Ishikawa (cell line): ENCODE results near the gene ELOVL3.

ENCODE experiments used
- CEBPB ChIP-seq: IDR thresholded peaks from 2 replicates; pipeline ENCODE4 v1.6.1; 2012
- CREB1 ChIP-seq: IDR thresholded peaks from 2 replicates; pipeline ENCODE4 v1.6.1; 2012; ENCODE audit warnings: low read depth
- EGR1 ChIP-seq: IDR thresholded peaks from 2 replicates; pipeline ENCODE4 v1.6.1; 2012
- EP300 ChIP-seq: IDR thresholded peaks from 2 replicates; pipeline ENCODE4 v1.6.1; 2012; ENCODE audit warnings: borderline replicate concordance
- FOXM1 ChIP-seq: IDR thresholded peaks from 2 replicates; pipeline ENCODE4 v1.6.1; 2012; ENCODE audit warnings: low read depth, borderline replicate concordance
- MAX ChIP-seq: IDR thresholded peaks from 2 replicates; pipeline ENCODE4 v1.6.1; 2012
- NFIC ChIP-seq: IDR thresholded peaks from 2 replicates; pipeline ENCODE4 v1.6.1; 2012
- RAD21 ChIP-seq: IDR thresholded peaks from 2 replicates; pipeline ENCODE4 v1.6.1; 2012; ENCODE audit warnings: low read depth
- TAF1 ChIP-seq: IDR thresholded peaks from 2 replicates; pipeline ENCODE4 v1.6.1; 2012; ENCODE audit warnings: low read depth, mild to moderate bottlenecking
- TCF12 ChIP-seq: IDR thresholded peaks from 2 replicates; pipeline ENCODE4 v1.6.1; 2012; ENCODE audit warnings: low read depth
- TEAD4 ChIP-seq: IDR thresholded peaks from 2 replicates; pipeline ENCODE4 v1.6.1; 2012
- USF1 ChIP-seq: IDR thresholded peaks from 2 replicates; pipeline ENCODE4 v1.6.1; 2012
- YY1 ChIP-seq: IDR thresholded peaks from 2 replicates; pipeline ENCODE4 v1.6.1; 2012; ENCODE audit warnings: low read depth
- ZBTB7A ChIP-seq: IDR thresholded peaks from 2 replicates; pipeline ENCODE4 v1.6.1; 2012; ENCODE audit warnings: low read depth
- TF ChIP-seq, protein P1 (sequence below): IDR thresholded peaks from 2 replicates; pipeline ENCODE4 v1.6.1; 2012; ENCODE audit warnings: low read depth, mild to moderate bottlenecking

ELOVL3 gene, protein sequence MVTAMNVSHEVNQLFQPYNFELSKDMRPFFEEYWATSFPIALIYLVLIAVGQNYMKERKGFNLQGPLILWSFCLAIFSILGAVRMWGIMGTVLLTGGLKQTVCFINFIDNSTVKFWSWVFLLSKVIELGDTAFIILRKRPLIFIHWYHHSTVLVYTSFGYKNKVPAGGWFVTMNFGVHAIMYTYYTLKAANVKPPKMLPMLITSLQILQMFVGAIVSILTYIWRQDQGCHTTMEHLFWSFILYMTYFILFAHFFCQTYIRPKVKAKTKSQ

DNA sequence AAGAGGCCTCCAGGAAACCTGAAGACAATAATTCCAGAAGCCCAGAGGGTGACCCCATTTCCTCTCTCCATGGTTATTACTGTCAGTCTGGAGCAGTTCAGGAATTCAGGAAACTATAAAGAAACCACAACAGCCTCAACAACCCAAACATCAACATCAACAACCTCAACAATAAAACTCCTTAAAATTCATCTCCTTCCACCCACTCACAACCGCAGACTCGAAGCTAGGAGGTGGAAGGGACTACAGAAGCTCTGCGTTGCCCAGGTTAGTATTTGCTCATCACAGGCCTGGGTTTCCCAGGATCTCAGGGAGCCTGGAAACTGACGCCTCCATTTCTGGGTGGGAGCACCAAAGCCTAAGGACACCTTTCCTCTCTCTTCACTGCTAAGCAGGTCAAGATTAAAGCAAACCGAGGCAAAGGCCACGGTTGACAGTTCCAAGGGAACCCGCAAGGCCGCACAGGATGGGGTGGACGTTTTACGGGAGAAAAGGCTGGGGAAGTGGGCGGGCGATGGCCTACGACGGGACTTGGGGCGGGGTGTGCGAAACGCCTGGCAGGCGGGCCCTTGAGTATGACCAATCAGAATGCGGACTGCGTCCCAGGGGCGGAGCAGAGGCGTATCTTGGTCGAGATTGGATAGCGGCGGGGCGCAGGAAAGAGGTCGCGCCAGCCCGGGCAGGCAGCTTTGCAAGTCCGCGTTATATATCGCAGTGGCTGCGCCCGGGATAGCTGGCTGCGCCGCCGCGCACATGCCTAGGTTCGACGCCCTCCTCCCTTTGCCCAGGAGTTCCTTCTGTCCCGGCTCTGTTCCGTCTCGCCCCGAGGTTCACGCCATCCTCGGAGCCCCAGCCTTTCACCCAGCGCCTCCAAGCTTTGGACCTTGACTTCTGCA, at the start of gene ELOVL3:
ELOVL3 (plus strand) TSS at position 654 of the 896 bp plus-strand sequence. CDS start 250 bp downstream, outside the sequence.
- TF ChIP-seq MAX (peak; percentile 100), CREB1 (peak; percentile 35), TCF12 (peak; percentile 65; the same call in 1 of the 2 replicates), CEBPB (no peak), YY1 (peak; percentile 57; the same call in 1 of the 2 replicates), TEAD4 (peak; percentile 19; the same call in 1 of the 2 replicates), ZBTB7A (no peak), TAF1 (no peak; the same call in 1 of the 2 replicates), EP300 (peak; percentile 28; the same call in 1 of the 2 replicates)

- TF ChIP-seq EGR1 (no peak), TAF1 (no peak), ZBTB7A (no peak), CREB1 (no peak), MAX (no peak), USF1 (no peak), TEAD4 (no peak)
Observed at GRCh38 chr10:102184606-102185005, 41.5 kb upstream of the ELOVL3 start.

DNA sequence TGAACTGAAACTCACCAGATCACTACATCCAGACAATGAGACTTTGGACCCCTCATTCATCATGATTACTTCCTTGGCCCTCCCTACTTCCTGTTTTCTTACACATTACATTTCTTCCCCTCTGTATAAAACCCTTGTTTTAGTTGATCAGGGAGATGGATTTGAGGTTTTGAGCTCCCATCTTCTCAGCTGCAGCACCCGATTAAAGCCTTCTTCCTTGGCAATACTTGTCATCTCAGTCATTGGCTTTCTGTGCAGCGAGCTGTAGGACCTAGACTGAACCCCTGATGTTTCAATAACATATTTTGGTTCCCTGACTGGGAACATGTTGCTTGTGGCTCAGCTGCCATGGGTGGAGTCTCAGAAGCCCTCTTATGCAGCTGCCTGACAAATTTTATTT, 40.8 kb upstream of the ELOVL3 start:
- TF ChIP-seq YY1: no peak
- no peak for TF ChIP-seq RAD21
- no peak for TF ChIP-seq NFIC
- no peak for TF ChIP-seq ZBTB7A

DNA sequence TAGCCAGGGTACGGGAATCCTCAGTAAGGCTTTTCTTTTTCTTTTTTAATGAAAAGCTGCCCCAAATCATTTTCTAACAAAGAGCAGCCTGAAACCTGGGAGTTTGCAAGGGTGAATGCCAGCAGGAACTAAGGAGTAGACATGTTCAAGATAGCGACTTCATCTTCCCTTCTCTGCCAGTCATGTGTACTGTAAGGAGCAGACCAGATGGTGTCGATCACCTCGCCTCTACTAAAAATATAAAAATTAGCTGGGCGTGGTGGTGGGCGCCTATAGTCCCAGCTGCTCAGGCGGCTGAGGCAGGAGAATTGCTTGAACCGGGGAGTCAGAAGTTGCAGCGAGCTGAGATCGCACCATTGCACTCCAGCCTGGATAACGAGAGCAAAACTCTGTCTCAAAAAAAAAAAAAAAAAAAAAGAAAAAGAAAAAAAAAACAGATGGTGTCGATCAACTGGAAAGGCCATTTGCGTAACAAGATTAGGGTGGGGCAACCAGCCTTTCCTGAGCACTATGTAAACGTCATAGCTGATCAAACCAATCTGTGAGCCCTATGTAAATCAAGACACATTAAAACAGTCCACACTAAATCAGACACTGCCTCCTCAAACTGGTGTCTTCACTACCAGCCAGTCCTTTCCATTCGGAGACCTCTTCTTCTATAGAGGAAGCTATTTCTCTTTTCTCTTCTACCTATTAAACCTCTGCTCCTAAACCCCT, 40.1 kb upstream of the ELOVL3 start:
- TF ChIP-seq EP300 (no peak), CREB1 (peak; percentile 58), CEBPB (peak; percentile 28; the same call in 1 of the 2 replicates)

DNA sequence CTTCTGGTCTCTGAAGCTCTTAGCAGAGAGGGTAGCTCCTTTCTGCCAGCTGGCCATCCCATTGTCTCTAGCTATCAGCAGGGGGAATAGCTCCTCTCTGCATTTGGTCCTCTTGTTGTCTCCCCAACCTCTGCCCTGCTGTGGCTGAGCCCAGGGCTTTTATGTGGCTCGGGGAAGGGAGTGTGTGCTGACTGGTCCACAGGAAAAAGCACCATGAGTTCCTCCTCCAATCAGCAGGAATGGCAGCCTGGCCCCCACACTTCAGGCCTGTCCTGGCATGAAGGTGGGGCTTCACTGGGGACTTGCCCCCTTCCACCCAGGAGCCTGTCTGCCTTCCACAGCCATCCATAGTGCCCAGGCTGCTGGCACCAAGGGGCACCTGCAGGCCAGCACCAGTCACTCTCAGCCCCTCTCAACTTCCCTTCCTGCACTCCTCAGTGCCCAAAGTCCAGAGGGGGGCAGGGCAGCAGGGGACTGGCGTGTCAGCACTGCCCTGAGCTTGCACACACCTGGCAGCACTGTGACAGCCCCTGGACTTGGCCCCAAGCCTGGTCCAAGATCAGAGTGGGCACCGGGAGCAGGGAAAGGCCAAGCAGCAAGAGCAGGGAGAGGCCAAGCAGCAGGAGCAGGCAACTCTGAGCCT, 37.7 kb upstream of the ELOVL3 start:
- TF ChIP-seq RAD21 (no peak), FOXM1 (no peak), ZBTB7A (no peak), TEAD4 (no peak), TCF12 (no peak), EP300 (no peak), MAX (no peak), USF1 (no peak), CEBPB (no peak), EGR1 (no peak), TAF1 (no peak), YY1 (no peak), CREB1 (no peak), NFIC (no peak)
- TF ChIP-seq, protein P1, sequence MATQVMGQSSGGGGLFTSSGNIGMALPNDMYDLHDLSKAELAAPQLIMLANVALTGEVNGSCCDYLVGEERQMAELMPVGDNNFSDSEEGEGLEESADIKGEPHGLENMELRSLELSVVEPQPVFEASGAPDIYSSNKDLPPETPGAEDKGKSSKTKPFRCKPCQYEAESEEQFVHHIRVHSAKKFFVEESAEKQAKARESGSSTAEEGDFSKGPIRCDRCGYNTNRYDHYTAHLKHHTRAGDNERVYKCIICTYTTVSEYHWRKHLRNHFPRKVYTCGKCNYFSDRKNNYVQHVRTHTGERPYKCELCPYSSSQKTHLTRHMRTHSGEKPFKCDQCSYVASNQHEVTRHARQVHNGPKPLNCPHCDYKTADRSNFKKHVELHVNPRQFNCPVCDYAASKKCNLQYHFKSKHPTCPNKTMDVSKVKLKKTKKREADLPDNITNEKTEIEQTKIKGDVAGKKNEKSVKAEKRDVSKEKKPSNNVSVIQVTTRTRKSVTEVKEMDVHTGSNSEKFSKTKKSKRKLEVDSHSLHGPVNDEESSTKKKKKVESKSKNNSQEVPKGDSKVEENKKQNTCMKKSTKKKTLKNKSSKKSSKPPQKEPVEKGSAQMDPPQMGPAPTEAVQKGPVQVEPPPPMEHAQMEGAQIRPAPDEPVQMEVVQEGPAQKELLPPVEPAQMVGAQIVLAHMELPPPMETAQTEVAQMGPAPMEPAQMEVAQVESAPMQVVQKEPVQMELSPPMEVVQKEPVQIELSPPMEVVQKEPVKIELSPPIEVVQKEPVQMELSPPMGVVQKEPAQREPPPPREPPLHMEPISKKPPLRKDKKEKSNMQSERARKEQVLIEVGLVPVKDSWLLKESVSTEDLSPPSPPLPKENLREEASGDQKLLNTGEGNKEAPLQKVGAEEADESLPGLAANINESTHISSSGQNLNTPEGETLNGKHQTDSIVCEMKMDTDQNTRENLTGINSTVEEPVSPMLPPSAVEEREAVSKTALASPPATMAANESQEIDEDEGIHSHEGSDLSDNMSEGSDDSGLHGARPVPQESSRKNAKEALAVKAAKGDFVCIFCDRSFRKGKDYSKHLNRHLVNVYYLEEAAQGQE: no peak

- no peak for TF ChIP-seq EP300
- TF ChIP-seq TEAD4: no peak
- TF ChIP-seq NFIC: no peak
- no peak for TF ChIP-seq ZBTB7A
- no peak for TF ChIP-seq CREB1
- no peak for TF ChIP-seq MAX
- TF ChIP-seq YY1: no peak
- TF ChIP-seq RAD21: no peak
- no peak for TF ChIP-seq EGR1
- no peak for TF ChIP-seq USF1
- no peak for TF ChIP-seq TAF1
- no peak for TF ChIP-seq FOXM1
- no peak for TF ChIP-seq CEBPB
- no peak for TF ChIP-seq TCF12
- TF ChIP-seq, protein P1: no peak
Observed at GRCh38 chr10:102191956-102192355, 34.1 kb upstream of the ELOVL3 start.
